Stimulated activated CD8-positive, alpha-beta memory T cell treated with anti-CD3 and anti-CD28 coated beads, Interleukin-4, amount 100 ng/mL, for 4 hours (primary cell): ENCODE results near the gene SEC14L6.

Source experiments
- DNase-seq, 2 donors: peaks; one replicate each; pipeline ENCODE4 v3.0.0-alpha.2; 2020; ENCODE audit warnings: low read depth in 2 of 2, low spot score in 1 of 2

The SEC14L6 gene

DNA sequence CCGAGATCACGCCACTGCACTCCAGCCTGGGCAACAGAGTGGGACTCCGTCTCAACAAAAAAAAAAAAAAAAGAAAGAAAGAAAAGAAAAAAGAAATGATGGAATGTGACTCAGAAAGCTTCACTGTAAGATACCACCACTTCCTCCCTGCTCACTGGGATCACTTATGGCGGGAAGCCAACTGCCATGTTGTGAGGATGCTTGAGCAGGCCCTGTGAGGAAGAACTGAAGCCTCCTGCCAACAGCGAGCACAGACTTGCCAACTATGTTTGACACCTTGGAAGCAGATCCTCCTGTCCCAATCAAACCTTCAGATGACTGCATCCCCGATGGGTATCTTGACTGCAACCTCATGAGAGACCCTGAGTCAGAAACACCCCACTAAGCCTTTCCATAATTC is 8.3 kb downstream of the SEC14L6 start:
- DNase-seq = no peak

DNA sequence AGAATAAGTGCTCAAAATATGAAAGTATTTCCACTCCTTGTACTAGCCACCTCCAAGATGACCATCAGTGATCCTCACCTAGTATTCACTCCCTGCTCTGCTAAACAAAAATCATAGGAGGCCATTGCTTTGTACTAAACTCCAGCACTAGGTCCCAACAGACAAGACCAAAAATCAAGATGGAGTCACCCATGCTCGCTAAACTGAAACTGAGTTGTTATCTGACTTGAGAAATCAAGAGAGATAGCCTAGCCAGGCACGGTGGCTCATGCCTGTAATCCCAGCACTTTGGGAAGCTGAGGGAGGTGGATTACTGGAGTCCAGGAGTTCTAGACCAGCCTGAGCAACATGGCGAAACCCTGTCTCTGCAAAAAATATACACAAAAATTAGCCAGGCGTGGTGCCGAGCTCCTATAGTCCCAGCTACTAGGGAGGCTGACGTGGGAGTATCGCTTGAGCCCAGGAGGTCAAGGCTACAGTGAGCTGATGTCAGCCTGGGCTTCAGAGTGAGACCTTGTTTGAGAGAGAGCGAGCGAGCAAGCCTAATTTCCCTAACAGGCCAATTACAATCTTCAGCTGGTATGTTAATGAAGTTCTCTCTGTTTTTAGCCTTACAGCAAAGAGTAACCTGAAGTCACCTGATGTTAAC is 9.3 kb downstream of the SEC14L6 start:
- no peak for DNase-seq

DNA sequence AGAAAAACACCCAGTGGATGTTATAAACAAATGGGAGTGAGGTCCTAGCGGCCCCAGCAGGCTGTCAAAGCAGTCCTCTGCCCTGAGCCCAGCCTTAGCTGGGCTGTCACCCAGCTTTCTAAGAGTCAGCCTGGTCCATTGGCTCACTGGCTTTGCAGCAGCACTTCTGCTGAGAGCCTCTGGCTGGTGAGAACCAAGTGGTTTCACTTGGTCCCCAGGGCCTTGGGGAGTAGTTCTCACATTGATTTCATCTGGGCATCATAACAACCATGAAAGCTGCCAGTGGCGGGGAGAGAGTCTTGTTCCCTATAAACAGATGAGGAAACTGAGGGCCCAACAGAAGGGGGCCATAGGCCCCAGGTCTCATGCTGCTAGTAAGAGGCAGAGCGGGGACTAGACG is 11.4 kb downstream of the SEC14L6 start:
- no peak for DNase-seq

DNA sequence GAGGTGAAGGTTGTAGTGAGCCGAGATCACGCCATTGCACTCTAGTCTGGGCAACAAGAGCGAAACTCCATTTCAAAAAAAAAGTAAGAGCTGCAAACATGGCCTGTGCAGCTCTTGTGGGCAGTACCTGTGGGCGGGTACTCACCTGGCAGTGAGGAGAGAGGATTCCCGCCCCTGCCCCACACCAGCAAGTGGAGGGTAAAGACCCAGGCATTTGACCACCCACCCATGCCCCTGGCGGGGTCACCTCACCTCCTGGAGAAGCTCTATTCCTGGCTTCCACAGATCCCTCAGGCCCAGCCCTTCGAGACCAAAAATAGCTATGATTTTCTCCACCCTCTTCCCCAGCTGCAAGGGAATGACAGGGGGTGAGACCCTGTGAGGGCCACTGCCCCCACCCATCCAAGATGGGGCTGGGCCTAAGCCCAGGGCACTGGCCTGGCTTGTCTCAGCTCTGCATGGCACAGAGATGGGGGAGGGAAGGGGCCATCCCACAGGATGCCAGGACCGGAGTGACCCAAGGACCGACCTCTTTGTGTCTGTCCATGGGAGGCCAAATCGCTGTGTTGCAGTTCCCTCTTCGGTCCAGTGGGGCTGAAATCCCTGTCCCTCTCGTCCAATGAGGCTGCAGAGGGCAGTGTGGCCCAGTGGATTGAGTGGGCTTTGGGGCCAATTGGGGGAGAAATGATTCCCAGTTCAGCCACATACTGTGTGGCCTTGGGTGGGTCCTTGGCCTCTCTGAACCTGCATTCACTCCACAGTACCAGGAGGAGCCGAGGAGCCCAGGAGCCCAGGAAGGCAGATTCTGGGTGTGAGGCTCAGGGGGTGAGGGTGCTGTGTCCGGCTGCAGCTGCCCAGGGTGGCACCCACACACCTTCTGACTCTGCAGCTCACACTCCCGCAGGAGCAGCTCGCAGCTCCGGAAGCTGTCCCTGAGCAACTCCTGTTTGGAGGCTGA is 14.6 kb downstream of the SEC14L6 start:
- DNase-seq = no peak

DNA sequence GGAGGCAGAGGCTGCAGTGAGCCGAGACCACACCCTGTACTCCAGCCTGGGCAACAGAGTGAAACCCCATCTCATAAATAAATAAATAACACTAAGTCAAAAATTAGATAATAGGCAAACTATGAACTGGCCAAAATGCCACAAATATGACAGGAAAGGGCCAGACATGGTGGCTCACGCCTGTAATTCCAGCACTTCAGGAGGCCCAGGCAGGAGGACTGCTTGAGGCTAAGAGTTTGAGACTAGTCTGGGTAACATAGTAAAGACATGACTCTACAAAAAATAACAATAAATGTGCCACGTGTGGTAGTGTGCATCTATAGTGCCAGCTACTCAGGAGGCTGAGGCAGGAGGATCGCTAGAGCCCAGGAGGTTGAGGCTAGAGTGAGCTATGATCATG is 19.9 kb downstream of the SEC14L6 start:
- DNase-seq = no peak

DNA sequence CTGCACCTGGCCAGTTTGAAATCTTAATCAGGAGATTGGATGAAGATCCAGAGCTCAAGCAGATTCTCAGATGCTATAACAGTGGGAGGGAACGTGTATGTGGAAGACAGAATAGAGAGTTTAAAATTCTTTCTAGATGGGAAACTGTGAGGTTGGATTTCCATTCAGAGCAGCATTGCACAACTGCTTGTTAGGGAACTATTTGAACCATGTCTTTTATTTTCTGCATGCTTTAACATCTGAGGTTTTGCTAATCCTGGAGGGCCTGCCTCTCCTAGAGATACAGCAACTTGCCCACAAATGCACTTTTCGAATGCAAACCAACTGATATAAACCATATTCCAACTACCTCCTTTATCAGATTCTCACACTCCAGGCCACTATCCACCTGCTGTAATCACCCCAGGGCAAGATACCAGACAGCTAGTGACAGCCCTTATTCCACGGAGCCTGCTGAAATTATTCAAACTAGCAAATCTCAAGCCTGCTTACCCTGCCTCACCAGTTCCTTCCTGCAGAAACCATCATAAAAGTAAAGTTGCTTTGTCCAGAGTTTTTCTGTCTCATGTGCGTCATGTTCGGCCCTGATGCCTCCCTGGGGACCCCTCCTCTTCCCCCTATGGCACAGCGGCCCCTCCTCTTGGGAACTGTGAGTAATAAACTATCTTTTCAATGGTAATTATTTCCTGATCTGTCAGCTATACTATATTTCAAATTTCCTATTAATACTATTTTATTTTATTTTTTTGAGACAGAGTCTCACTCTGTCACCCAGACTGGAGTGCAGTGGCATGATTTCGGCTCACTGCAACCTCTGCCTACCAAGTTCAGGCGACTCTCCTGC is 22.7 kb downstream of the SEC14L6 start:
- no peak for DNase-seq

DNA sequence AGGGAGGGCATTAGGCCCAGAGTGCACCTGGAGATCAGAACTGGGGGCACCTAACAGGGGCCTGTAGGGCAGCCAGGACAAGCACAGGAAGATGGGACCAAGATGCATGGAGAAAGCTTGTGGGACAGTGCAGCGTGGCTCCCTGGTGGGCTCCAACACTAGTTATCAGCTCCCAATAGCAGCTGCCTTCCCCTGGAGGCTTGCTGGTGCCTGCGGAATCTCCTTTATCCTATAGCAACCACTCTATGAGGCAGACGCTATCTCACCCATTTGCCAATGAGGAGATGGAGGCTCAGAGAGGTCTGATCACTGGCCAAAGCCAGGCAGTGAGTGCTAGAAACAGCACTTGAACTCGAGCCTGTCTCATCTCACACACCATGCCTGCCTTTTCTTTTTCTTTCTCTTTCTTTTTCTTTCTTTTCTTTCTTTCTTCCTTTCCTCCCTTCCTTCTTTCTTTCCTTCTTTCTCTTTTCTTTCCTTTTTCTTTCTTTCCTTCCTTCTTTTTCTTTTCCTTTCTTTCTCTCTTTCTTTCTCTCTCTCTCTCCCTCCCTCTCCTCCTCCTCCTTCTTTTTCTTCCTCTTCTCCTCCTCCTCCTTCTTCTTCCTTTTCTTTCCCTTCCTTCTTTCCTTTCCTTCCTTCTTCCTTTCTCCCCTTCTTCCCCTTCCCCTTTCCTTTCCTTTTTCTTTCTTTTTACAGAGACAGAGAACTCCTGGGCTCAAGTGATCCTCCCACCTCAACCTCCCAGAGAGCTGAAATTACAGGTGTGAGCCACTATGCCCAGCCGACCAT is 25.0 kb downstream of the SEC14L6 start:
- DNase-seq = no peak

DNA sequence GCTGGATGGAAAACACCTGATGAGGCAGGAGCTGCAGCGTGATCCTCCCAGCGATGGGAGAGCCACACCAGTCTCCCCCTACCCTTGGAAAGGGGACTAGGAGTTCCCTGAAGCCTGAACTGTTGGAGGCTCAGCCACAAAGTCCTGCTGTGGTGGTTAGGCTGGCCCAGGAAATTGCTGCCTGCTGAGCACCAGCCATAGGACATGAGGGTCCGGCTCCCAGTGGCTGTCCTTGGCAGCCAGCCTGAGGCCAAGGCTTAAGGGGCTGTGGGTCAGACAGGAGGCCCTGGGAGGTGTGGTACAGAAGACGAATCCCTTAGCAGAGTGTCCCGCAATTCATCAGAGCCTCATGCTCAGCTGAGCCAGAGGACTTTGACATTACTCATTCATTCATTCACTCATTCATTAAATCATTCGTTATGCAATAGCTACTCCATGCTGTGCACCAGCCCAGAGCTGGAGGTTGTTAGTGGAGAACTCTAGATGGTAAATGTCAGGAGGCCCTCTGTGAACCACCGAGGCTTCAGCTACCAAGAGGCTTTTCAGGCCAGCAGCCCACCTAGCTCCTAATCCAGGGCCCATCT is 26.6 kb downstream of the SEC14L6 start:
- DNase-seq = no peak

DNA sequence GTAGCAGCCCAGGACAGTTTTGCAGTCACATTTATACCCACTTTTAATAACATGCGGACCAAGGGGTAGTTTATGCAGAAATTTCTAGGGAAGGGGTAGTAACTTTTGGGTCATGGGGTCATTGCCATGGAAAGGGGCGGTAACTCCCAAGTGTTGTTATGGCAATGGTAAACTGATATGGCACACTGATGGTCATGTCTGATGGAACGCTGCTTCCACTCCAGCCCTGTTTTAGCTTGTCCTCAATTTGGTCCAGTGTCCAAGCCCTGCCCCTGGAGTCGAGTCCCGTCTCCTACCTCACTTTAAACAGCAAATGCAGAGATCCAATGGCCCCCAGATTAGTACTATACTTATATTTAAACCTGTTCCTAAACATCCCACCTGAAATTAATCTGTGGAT is 29.8 kb downstream of the SEC14L6 start:
- DNase-seq = no peak

DNA sequence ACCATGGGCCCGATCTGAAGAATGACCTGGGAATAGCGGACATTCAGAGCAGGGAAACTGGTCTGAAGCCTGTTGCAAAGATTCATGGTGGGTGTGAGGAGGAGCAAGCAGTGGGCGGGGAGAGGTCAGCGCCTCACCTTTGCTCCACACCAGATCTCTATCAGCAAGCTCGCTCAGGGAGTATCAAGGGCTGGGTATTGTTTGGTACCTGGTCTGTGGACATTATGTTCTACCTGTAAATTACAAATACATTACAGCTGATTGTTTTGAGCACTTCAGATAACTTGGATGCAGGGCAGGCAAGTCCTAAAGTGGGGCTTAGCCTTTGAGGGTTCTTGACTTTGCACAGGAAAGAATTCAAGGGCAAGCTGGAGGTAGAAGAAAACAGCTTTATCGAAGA is 30.3 kb downstream of the SEC14L6 start:
- no peak for DNase-seq

DNA sequence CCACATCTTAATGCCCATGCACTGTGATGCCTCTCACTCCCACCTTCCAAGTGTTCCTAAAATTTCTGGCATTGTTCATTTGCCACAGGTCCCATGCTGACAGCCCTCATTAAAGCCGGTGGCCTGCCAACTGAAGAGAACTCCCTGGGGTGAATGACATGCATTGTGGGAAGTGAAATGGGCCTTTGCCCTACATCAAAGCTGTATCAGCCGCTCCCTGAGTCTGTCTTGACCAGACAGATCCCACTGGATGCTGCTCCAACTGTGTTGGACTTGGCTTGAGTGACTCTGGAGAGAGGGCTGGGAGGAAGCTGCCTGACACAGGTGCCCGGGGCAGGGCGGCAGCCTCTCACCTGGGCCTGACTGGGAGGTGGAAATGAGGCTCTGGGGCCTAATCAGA is 32.3 kb downstream of the SEC14L6 start:
- no peak for DNase-seq

DNA sequence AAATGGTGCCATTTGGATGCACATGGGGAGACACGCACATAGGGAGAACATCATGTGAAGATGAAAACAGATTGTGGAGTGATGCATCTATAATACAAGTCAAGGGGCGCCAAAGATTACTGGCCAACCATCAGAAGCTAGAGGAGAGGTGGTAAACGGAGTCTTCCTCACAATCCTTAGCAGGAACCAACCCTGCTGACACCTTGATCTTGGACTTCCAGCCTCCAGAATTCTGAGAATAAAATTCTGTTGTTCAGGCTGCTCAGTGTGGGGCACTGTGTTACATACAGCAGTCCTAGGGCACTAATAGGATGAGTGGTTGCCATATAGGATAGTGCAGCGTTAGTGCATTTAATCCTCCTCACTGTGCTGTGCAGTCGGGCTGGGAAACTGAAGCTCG is 33.1 kb downstream of the SEC14L6 start:
- no peak for DNase-seq

DNA sequence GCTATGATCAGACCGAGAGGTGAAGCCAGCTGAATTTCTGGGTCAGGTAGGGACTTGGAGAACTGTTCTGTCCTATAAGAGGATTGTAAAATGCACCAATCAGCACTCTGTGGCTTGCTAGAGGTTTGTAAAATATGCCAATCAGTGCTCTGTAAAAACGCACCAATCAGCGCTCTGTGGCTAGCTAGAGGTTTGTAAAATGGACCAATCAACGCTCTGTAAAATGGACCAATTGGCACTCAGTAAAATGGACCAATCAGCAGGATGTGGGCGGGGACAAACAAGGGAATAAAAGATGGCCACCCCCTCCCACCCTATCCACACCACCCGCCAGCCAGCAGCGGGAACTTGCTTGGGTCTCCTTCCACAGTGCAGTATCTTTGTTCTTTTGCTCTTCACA is 34.6 kb downstream of the SEC14L6 start:
- no peak for DNase-seq

DNA sequence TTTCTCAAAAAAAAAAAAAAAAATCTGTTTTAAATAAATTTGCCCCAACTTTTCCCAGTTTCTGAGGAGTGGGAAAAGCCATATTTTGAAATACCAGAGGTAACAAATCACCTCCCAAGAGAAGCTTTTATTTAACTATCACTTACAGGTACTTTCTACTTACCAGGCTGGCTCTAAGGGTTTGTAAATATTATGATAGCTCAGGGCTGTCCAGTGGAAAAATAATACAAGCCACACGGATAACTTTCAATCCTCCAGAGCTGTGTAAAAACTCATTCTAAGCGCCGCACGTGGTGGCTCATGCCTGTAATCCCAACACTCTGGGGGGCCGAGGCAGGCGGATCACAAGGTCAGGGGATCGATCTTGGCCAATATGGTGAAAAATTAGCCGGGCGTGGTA is 35.4 kb downstream of the SEC14L6 start:
- no peak for DNase-seq

DNA sequence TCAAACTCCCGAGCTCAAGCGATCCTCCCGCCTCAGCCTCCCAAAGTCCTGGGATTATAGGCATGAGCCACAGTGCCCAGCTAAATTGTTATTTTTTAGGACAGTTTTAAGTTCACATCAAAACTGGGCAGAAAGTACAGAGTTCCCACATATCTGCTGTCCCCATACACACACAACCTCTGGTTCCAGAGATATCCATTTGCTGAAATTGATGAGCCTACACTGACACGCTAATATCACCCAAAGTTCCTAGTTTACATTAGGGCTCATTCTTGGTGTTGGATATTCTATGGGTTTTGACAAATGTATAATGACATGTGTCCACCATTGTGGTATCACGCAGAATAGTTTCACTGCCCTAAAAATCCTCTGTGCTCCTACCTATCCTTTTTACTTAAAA is 38.3 kb downstream of the SEC14L6 start:
- DNase-seq = no peak

DNA sequence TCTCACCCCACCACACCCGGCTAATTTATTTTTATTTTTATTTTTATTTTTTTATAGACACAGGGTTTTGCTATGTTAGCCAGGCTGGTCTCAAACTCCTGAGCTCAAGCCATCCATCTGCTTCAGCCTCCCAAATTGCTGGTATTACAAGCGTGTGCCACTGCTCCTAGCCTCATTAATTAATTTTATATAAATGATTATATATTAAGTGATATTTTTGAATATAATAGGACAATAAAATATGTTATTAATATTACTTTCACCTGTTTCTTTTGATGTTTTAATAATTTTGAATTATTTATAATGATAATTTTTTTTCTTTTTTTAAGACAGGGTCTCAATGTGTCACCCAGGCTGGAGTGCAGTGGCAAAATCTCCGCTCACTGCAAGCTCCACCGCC is 38.9 kb downstream of the SEC14L6 start:
- DNase-seq = no peak

DNA sequence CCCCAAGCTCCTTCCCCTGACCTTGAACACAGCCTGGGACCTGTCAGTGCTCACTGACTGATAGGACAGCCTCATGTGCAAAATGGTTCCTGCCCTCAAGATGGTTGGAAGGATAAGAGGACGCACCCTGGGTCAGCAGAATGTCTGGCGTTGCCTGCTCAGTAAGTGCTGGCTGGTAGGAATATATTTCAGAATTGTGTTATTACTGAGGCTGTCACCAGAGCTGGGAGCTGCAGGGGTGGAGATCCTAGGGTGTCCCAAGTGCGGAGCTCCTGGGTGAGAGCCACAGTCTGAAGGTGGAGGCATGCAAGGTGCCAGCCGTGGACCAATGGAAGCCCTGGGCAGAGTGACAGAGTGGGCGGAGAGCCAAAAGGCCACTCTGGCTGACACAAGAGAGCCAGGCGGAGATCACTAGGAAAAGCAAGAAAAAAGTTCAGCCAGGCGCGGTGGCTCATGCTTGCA is 40.0 kb downstream of the SEC14L6 start:
- DNase-seq = no peak

DNA sequence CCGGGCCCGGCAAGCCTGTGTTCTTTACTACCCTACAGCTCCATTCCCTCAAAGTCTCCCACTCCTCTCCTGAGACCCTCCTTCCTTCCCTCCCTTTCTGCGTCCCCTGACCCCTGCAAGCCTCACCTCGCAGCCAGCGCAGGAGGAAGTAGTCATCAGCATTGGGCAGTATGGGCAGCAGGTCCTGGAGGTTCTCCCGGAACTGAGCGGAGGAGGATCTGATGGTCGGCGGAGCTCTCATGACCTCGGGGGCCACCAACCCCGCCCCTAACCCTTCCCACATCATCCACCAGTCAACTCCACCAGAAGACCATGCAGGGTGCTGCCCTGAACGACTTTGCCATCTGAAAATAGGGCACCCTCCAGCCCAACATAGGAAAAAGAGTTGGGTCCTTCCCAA is 43.0 kb downstream of the SEC14L6 start:
- no peak for DNase-seq

DNA sequence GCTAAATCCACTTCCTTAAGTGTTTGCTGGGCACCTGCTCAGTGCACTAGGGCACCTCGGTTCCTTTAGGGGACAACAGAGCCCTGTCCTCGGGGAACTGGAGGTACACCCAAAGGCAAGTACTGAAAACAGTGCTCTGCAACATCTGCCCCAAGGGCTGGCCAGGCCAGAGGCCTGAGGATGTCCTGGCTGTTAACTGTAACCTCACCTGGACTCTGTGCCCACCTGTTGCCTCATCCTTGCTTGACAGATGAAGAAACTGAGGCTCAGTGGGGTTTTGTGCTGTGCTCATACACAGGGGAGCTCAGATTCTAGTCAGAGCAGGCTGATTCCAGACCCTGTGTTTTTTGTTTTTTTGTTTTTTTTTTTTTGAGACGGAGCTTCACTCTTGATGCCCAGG is 43.6 kb downstream of the SEC14L6 start:
- DNase-seq = no peak

DNA sequence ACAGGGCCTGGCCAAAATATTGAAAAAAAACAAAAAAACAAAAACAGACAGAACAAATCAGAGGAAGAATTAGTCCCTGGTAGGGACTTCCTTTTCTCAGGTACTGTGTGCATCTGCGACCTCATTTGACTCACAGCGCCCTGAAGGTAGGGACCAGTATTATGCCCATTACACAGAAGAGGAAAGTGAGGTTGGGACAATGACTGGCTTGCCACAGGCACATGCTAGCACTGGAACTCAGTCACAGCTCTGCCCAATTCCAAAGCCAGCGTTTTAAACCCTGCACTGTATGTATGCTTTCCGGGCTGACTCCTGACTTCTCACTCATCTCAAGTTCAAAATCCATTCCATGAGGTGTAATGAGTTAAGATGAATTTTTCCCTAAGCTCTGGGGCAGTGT is 44.4 kb downstream of the SEC14L6 start:
- DNase-seq = no peak

DNA sequence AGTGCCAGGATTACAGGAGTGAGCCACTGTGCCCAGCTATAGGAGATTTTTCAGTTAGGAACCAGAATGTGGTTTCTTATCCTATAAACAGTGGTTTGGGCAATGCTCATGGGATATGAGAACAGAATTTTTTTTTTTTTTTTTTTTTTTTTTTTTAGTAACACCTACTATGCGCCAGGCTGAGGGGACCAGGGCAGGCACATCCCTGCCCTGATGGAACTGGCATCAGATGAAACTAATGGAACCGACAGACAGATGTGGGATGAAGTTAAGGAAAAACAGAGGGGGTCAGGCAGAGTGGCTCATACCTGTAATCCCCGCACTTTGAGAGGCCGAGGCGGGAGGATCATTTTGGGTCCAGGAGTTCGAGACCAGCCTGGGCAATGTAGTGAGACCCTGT is 45.9 kb downstream of the SEC14L6 start:
- DNase-seq = no peak
